ENCODE data around the gene FKBP8.

The FKBP8 gene

DNA sequence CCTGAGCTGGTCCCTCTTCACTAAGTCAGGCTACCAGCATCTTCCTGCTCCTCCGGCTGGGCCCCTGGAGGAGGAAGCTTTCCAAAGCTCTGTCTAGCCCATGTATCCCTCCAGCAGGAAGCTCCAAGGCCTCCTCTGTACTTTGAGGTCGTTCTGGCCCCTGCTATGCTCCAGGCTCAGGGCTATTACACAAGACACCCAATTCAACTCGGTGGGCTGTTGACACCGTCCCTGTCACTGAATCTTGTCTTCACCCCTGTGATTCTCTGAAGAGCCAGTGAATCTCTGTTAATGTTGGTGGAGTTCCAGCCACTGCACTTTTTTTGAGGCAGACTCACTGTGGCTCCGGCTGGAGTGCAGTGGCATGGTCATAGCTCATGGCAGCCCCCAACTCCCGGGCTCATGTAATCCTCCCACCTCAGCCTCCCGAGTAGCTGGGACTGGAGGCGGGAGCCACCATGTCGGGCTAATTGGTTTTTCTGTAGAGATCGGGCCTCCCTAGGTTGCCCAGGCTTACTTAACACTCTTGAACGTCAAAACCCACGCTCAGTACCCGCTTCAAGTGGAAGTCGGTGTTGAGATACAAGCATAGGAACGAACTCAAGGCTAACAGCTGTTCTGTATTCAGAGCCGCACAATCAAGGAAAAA, 44.7 kb upstream of the FKBP8 start:
- H3K4me3 ChIP-seq (ENCODE audit: control insufficient read depth, low read depth, low read length): peak overlapping the region; percentile 66
- DNase-seq (ENCODE audit: low read depth): no peak
- TF ChIP-seq, protein P1, sequence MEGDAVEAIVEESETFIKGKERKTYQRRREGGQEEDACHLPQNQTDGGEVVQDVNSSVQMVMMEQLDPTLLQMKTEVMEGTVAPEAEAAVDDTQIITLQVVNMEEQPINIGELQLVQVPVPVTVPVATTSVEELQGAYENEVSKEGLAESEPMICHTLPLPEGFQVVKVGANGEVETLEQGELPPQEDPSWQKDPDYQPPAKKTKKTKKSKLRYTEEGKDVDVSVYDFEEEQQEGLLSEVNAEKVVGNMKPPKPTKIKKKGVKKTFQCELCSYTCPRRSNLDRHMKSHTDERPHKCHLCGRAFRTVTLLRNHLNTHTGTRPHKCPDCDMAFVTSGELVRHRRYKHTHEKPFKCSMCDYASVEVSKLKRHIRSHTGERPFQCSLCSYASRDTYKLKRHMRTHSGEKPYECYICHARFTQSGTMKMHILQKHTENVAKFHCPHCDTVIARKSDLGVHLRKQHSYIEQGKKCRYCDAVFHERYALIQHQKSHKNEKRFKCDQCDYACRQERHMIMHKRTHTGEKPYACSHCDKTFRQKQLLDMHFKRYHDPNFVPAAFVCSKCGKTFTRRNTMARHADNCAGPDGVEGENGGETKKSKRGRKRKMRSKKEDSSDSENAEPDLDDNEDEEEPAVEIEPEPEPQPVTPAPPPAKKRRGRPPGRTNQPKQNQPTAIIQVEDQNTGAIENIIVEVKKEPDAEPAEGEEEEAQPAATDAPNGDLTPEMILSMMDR (conservative IDR thresholded peaks at IDR 0.05; ENCODE audit: control insufficient read depth, insufficient read depth, low read depth, low read length): no peak

DNA sequence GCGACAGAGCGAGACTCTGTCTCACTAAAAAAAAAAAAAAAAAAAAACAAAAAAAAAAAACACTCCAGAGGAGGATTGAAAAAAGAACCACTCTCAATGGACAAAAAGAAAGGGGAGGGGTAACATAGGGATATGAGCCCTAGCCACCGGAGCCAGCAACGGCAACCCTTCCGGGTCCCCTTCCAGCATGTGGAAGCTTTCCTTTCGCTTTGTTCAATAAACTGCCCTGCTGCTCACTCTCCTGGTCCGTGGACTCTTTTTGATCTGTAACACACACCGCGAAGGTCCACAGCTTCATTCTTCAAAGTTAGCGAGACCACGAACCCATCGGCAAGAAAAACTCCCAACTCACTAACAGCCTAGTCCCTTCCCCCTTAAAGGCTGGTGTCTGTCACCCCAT, 44.2 kb upstream of the FKBP8 start:
- H3K4me3 ChIP-seq (ENCODE audit: control insufficient read depth, low read depth, low read length): no peak overlapping the region
- TF ChIP-seq, protein P1 (conservative IDR thresholded peaks at IDR 0.05; ENCODE audit: control insufficient read depth, insufficient read depth, low read depth, low read length): no peak
- no peak for DNase-seq (ENCODE audit: low read depth)

DNA sequence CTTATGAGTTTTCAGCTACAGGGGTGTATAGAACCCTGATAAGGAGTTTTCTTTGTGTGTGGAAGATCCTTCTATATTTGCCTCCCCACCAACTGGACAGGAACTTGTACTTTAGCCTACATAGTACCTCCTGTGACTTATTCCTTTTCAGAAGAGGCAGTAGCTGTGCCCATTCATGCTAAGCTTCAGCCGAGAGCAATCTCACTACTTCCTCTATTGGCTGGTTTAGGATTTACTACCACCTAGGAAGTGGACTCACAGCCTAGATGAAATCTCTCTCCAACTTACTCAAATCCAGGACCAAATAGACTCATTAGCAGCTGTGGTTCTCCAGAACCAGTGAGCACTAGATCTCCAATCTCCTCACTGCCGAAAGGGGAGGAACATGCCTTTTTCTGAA, 42.9 kb upstream of the FKBP8 start:
- TF ChIP-seq, protein P1 (conservative IDR thresholded peaks at IDR 0.05; ENCODE audit: control insufficient read depth, insufficient read depth, low read depth, low read length): no peak
- no peak for DNase-seq (ENCODE audit: low read depth)
- H3K4me3 ChIP-seq (ENCODE audit: control insufficient read depth, low read depth, low read length): no peak overlapping the region

DNA sequence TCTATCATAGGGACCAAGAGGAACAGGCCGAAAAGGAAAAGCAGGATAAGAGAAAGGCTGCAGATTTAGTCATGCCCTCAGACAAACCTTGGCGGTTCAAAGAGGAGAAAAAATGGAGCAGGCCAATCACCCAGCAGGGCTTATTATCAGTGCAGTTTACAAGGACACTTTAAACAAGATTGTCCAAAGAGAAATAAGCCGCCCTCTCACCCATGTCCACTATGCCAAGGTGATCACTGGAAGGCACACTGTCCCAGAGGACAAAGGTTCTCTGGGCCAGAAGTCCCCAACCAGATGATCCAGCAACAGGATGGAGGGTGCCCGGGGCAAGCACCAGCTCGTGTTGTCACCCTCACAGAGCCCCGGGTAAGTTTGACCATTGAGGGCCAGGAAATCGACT, 36.9 kb upstream of the FKBP8 start:
- no peak for DNase-seq (ENCODE audit: low read depth)
- H3K4me3 ChIP-seq (ENCODE audit: control insufficient read depth, low read depth, low read length): no peak overlapping the region
- TF ChIP-seq, protein P1 (conservative IDR thresholded peaks at IDR 0.05; ENCODE audit: control insufficient read depth, insufficient read depth, low read depth, low read length): no peak

DNA sequence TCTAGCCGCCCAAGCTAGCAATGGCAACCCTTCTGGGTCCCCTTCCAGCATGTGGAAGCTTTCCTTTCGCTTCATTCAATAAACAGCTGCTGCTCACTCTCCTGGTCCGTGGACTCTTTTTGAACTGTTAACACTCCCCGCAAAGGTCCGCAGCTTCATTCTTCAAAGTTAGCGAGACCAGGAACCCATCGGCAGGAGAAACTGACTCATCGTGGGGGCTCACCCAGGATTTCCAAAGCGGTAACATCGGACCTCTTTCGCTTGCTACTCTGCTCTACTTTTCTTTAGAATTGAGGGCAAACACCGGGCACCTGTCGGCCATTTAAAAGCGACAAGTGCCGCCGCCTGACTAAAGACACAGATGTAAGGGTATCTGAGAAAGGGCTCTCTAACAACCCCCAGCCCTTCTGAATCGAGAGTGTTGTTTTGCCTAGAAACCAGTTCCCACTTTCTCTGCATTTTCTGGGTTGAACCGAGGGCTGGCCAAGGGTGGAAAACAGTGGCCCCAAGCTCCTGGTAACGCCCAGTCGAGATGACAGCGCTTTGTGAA, 34.1 kb upstream of the FKBP8 start:
- no peak for DNase-seq (ENCODE audit: low read depth)
- no peak overlapping the region for H3K4me3 ChIP-seq (ENCODE audit: control insufficient read depth, low read depth, low read length)
- TF ChIP-seq, protein P1 (conservative IDR thresholded peaks at IDR 0.05; ENCODE audit: control insufficient read depth, insufficient read depth, low read depth, low read length): no peak

DNA sequence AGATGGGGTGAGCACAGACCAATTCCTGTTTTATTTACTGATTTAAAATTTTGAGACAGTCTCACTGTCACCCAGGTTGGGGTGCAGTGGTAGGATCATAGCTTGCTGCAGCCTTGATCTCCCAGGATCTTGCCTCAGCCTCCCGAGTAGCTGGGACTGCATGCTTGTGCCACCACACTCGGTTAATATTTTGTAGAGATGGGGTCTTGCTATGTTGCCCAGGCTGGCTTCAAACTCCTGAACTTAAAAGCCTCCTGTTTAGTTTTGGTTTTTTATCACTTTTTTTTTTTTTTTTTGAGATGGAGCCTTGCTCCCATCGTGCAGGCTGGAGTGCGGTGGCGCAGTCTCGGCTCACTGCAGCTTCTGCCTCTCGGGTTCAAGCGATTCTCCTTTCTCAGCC, 33.0 kb upstream of the FKBP8 start:
- no peak for DNase-seq (ENCODE audit: low read depth)
- TF ChIP-seq, protein P1 (conservative IDR thresholded peaks at IDR 0.05; ENCODE audit: control insufficient read depth, insufficient read depth, low read depth, low read length): no peak
- no peak overlapping the region for H3K4me3 ChIP-seq (ENCODE audit: control insufficient read depth, low read depth, low read length)

All from fibroblast of mammary gland (primary cell).